NCI-H2081 (cell line): Measurements from ENCODE around the gene USP21.
A peak's percentile ranks its signal among the peaks of the same experiment; 100 is the strongest.
"Not testable (repeated sequence)": the region's sequence is repeated elsewhere in the genome, so short reads cannot be mapped to it uniquely, and the experiment has no call there.

Experiments
- DNase-seq, 2 experiments: peaks; one replicate each; lab custom pipeline; 2025; lab: John Stamatoyannopoulos, UW

Gene USP21, protein sequence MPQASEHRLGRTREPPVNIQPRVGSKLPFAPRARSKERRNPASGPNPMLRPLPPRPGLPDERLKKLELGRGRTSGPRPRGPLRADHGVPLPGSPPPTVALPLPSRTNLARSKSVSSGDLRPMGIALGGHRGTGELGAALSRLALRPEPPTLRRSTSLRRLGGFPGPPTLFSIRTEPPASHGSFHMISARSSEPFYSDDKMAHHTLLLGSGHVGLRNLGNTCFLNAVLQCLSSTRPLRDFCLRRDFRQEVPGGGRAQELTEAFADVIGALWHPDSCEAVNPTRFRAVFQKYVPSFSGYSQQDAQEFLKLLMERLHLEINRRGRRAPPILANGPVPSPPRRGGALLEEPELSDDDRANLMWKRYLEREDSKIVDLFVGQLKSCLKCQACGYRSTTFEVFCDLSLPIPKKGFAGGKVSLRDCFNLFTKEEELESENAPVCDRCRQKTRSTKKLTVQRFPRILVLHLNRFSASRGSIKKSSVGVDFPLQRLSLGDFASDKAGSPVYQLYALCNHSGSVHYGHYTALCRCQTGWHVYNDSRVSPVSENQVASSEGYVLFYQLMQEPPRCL

DNA sequence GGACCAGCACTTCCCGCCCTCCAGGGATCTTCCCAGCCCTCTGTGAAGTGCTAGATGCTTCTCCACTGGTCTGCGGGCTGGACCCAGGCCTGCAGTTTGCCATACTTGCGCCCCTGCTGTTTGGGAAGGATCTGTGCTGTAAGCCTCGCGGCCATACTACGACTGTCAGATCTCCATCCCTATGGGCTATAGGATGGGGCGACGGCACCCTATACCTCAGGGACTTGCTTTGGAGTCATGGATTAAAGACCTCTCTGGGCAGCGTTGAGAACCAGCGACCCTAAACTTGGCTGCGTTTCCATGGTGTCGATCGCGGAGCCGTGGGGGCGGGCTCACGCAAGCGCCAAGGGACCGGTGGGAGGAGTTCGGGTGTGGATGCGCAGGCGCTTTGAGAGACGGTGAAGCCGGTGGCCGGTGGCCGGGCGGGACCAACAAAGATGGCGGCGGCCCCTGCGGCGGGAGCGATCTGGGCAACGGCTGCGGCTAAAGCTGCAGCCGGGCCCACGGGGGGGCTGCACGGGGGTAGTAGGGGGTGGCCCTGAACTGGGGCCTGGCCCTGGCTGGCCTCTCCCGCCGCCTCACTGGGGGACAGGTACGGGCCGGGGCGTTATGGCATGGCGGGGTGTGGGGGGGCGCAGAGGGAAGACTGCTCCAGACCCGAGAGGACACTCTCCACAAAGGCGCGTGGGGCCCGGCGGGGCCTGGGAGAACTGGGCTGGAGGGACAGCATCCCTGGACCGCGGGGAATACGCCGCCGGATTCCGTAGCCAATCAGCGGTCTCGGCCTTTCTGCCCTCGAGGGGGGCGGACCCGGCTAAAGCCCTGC lies at the start of gene USP21:
TSS of gene USP21 (plus strand) at position 414 of the 826 bp plus-strand sequence. CDS start 1,141 bp downstream, outside the sequence.
- DNase-seq, result peak; percentile 95 to 97

DNA sequence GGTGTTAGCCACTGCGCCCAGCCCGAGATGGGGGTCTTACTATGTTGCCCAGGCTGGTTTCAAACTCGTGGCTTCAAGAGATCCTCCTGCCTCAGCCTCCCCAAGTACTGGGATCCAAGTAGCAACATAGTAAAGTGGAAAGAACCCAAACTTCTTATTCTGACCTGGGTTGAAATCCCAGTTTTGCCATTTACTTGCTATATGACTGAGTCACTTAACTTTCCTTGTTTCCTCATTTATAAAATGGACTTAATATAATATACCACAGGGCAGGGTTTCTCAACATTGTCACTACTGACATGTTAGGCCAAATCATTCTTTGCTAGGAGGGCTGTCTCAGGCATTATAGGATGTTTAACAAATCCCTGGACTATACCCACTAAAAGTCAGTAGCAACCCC lies 48.2 kb upstream of the USP21 start:
- no peak for DNase-seq

DNA sequence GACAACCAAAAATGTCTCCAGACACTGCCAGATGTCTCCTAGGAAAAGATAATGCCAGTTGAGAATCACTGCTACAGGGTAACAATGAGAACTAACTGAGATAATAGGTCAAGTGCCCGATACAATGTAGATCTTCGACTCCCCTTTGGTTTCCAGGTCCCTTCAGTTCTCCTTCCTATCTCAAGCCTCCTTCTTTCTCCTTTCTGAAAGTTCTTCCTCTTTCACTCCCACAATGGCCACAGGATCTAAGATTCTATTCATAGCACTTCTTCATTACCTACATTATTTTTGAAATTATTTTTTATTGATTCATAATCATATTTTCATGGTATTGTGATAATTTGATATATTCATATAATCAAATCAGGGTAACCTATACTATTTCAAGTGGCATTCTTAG lies 47.8 kb upstream of the USP21 start:
- DNase-seq, result no peak

DNA sequence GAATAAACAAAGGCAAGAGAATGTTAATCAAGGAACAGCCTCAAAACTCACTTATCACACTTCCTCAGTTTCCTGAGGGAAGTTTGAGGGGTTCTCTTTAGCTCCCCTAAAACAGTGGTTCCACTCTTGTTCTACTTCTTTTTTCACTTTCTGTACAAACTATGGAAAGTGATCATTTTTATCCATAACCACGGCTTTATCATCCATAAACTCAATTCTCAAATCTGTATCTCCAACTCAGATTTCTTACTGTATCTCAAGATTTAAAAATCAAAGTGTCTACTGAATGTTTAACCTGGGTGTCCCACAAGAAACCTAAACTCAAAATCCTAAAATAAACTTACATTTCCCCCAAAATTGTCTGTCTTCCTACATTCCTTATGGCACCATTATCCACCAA lies 45.4 kb upstream of the USP21 start:
- DNase-seq, result no peak

DNA sequence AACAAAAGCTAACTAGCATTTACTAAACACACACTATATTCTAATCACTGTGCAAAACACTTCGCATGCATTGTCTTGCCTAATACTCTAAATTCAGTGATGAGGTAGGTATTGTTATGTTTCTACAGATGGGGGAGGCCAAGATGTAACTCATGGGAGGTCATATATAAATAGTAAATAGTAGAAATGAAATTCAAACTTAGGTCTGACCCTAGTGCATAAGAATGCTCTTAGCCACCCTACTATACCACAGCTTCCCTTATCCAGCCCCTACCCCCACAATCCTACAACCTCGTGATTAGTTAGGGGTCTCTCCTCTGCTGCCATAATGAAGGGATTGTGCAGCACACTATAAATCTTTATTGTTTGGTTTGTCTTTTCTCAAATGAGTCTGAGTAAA lies 44.7 kb upstream of the USP21 start:
- DNase-seq, result no peak

DNA sequence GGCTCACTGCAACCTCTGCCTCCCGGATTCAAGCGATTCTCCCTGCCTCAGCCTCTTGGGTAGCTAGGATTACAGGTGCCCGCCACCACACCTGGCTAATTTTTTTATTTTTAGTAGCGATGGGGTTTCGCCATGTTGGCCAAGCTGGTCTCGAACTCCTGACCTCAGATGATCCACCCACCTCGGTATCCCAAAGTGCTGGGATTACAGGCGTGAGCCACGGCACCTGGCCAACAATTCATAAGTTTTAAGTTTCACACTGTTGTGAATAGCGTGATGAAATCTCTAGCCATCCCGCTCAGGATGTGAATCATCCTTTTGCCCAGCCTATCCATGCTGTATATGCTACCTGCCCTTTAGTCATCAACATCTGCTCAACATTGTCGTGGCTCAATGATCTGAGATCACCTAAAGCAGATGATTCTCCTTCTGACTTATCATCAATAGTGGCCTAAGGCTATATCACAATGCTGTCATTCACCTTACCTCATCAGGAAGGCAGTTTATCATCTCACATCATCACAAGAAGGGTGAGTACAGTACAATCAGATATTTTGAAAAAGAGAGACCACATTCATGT lies 44.1 kb upstream of the USP21 start:
- no peak for DNase-seq

DNA sequence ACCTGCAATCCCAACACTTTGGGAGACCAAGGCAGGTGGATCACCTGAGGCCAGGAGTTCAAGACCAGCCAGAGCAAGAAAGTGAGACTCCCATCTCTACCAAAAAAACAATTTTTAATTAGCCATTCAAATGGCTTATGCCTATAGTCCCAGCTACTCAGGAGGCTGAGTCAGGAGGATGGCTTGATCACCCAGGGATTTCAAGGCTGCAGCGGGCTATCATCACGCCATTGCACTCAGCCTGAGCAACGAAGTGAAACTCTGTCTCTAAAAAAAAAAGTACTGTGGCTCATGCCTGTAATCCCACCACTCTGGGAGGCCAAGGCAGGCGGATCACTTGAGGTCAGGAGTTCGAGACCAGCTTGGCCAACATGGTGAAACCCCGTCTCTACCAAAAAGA lies 43.3 kb upstream of the USP21 start:
- not testable (repeated sequence) for DNase-seq

DNA sequence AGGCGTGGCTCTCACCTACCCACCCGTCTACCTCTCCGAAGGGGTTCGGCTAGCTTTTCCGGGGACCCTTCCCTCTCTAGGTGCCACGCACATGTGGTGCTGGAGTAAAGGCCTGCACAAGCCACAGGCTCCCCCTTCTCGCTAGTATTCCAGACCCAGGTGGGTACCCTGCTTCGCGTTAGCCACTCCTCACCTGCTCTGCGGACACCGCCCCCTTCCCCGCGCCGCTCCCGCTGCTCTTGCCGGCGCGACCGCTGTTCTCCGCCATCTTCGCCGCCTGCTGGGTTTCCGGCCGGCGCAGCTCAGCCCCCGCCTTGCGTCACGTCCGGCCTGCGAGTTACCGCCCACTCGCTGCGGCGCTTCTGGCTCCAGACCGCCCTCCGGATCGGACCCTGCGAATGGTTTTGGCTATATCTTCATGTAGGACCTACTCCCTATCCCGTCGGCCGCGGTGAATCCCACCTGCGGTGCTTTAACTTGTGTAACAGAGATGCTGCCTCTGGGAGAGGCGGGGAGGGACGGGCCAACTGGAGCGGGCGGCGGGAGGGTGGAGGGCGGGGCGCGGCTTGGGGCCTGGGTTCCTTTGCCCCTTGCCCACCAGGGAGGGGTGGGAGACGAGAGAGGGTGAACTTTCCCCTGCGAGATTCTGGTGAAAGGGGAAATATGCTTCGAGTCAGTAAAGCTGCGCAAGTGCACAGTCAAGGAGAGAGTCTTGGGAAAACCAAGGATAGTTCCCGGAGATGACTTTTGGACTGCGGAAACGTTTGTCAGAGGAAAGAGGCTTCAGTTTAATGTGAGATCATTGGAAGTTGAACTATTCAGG lies 41.3 kb upstream of the USP21 start, which contains the start of the genes NIT1 and PFDN2:
TSS of gene NIT1 (plus strand) at position 347 of the 823 bp plus-strand sequence. CDS start at position 419, 72 bp downstream.
TSS of gene PFDN2 (minus strand) at position 279 of the 823 bp plus-strand sequence. CDS start at position 268, 11 bp downstream.
- peak; percentile 84 to 90 for DNase-seq

DNA sequence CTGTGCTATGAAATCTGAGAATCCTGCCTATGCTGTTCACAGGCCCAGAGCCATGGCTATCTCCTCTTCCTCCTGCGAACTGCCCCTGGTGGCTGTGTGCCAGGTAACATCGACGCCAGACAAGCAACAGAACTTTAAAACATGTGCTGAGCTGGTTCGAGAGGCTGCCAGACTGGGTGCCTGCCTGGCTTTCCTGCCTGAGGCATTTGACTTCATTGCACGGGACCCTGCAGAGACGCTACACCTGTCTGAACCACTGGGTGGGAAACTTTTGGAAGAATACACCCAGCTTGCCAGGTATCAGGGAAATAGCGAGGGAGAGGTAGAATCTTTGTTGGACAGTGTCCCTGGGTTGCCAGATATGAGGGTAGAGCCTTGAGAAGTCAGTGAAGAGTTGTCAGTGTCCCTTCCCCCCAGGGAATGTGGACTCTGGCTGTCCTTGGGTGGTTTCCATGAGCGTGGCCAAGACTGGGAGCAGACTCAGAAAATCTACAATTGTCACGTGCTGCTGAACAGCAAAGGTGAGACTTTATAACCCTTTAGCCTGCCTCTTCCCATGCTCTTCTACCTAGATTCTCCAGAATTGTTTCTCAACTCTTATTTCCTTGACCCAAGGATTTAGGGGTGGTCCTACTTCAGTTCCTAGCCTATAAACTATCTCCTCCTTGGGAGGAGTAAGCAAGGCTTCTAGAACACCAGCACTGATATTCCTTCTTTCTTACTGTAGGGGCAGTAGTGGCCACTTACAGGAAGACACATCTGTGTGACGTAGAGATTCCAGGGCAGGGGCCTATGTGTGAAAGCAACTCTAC lies 40.0 kb upstream of the USP21 start:
- DNase-seq, result peak in 1 of 2 experiments; percentile 18

DNA sequence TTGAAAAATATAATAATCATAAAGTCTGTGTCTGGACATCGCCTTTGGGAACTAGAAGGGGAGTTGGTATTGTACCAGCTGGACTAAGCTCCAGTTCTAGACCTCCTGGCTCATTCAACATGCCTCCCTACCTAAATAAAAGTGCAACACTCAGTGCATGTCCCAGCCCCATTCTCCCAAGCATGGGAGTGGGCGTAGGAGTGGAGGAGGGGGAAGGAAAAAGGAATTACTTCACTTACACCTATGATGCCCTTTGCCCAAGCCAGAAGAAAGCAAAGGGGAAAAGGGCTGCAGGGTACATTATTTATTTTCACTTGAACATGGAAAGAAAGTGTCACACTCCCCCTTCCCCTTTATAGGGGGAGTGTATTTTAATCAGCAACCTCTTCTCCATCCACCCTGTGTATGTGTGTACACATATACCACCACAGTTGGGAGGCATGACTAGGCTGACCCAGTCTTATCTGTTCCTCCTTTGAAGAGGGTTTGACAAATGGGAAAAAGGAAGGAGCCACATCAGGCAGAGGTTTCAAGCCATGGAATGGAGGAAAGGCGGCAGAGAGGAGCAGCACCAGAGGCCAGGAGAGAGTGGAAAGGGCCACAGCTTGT lies 38.2 kb upstream of the USP21 start:
- no peak for DNase-seq

DNA sequence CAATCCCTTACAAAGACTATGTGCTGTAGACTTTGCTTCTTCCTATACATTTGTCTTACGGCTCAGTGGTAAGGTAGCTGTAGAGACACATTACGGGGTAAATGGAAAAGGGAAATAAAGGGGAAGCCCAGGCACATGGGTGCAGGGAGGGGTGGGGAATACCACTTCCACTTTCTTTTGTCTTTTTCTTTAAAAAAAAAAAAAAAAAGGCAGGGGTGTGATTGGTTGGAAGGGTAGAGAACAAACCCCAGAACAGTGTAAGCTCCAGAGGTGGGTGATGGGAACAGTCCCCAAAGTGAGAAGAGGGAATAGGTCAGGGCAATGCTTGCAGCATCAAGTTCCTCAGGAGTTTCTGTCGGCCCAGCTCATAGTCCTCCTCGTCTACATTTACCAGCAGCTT lies 37.5 kb upstream of the USP21 start:
- no peak for DNase-seq

DNA sequence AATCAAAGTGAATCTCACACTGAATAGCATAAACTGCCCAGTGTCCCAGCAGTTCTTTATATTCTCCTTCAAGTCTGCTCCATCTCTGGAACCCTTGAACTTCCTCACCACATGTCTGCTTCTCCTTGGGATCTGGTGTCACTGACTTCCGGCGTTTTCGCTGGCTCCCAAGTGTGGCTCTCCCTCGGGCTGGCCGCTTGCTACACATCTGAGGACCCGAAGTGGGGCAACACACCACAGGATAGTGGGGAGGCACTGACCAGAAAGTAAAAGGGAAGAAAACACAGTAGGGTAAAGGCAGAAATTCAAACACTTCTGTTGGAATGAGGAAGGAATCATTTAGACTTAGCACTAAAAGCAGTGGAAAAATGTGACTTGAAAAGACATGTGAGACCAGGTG lies 36.3 kb upstream of the USP21 start:
- DNase-seq, result no peak

DNA sequence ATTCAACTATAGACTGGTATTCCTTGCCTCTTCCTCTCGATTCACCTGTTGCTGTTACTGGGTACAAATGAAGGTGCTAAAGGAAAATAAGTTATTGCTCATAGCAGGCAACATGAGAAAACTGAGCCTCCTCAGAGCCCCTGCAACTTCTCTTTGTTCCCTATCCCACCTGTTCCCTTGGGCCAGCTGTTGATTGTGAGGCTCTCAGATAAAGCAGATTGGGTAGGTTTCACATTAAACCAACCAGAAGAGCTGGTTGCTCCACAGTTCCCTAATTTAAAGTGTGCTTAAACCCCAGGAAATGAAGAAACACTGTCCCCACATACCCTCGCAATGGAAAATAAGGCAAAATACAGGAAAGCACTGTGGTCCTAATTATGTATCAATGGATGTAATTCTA lies 31.7 kb upstream of the USP21 start:
- no peak for DNase-seq

DNA sequence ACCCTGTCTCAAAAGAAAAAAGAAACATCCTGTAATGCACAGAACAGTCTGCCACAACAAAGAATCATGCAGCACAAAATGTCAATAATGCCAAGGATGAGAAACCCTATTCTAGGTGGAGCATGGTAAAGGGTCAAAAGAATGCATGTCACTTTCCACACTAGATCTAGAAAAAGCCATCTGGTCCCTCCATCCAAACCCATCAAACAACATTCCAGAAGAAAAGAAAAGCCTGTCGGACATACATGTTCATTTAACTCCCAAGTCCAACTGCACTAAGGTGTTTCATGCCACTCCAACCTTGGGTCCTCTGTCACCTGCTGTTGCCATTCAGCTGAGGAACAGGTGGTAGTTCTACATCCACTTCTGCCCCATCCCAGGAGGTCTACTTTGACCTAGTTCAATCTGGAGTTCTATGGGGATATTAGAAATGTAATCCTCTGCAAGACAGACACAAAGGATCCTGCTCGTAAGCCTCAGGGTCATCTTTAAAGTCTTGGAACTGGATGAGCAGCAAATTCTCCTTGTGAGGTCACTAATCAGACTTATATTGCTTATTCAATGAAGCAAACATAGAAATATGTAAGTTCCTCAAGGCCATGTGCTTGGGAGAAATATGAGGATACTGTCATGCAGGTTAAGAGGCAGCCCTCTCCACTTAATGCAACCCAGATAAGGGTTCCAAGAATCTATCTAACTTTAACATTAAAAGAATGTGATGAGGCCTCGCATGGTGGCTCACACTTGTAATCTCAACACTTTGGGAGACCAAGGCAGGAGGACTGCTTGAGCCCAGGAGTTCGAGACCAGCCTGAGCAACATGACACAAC lies 30.5 kb upstream of the USP21 start:
- no peak for DNase-seq

DNA sequence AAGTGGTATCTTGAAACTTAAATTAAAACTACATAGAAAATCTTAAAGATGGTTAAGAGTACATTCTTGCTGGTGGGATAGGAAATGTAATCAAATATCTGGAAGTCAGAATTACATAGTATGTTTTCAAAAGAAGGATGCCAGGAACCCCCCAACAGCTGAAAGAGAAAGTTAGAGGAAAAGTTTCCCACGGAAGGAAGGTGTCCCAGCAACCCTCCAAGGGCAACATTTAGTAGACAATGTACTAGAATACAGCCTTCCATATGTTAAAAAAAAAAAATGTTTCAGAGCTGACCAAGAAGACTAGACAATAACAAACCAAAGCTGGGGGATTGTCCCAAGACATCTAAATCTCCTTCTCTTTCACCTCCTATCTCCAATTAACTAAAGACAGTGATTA lies 29.0 kb upstream of the USP21 start:
- DNase-seq, result no peak

DNA sequence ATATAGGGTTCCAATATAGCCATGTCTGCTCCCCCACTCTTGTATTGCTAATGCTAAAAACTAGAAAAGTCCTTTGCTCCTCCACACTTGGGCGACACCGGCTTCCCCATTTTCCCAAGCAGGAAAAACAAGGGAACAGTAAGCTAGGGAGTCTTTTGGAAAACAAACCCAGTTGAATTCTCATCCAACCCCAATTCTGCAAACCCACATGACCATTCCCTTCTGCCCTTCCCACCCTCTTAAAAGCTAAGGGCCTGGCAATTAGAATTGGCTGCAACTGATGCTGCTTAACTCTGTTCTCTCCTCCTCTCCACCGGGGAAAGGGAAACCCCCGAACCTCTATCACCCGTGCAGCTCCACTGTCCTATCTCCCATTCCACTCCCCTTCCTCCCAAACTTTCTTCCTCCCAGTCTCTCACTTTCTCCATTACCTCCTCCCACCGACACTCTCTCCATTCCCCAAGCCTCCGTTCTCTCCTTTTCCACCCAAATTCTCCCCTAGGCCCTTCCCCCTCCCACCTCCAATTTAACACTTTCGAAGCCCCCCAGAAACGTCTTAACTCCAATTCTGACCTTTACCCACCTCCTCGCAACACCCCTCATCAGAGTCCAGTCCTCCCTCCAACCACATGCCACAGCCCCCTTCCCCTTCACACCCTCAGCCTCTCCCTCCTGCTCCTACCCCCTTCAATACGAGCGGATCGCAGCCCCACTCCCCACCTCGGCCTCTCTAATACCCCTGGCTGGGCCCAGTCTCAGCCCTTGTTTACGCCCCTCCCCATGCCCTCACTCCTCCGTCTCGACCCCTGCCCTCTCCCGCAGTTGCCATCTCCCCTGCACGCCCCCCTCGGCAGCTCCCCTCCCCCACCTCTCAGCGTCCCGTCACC lies 27.5 kb upstream of the USP21 start:
- no peak for DNase-seq

DNA sequence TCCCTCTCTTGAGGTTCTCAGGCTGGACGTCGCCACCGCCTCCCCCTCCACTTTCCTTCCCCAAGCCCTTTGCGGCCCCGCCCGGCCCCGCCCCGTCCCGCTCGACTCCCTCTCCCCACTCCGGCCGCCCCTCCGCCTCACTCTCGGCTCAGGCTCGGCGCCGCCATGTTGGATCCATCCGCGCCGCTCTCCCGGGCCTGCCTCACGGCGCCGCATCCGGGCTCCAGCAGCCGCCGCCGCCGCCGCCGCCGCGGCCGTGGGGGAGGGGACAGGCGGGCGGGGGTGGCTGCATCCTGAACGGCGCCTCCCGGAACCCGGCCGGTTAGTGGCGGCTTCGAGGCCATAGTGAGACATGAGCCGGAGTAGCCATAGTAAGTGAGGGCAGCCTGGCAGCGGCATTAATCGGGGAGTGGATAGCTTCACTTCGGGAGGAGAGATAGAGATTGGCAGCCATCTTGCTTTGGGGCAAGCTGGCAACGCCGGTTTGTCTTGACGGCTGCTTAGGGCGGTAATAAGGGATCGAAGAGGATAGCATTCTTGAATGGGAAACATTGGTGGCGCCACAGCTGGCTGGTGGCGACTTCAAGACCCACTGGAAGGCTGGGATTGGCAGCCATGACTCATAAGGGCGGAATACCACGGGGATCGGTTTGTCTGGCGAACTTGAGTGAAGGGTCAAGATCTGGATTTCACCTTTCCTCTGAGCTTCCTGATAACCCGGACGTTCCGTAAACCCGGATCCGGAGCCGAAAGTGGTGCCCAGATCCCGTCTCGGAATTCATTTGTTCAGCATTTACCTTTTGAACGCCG lies 26.7 kb upstream of the USP21 start, which contains the start of gene DEDD:
TSS of gene DEDD (minus strand) at position 258 of the 810 bp plus-strand sequence. CDS start 8,205 bp downstream, outside the sequence.
- DNase-seq, result peak; percentile 97 to 98
